ENCODE measurements around the gene ZNF583.

DNA sequence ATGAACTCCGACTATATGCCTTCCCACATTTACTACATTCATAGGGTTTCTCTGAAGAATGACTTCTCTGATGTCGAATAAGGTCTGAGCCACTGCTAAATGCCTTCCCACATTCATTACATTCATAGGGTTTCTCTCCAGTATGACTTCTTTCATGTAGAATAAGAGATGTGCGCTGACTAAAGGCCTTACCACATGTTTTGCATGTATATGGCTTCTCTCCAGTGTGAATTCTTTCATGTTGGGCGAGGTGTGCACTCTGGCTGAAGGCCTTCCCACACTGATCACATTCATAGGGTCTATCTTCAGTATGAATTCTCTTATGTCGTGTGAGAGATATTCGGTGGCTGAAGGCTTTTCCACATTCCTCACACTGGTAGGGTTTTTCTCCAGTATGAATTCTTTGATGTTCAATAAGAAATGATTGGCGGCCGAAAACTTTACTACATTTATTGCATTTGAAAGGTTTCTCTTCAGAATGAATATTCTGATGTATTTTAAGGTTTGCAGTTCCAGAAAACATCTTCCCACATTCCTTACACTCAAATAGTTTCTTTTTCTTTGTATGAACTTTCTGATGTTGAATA, 37.2 kb downstream of the ZNF583 start:
- TF ChIP-seq, protein P1, sequence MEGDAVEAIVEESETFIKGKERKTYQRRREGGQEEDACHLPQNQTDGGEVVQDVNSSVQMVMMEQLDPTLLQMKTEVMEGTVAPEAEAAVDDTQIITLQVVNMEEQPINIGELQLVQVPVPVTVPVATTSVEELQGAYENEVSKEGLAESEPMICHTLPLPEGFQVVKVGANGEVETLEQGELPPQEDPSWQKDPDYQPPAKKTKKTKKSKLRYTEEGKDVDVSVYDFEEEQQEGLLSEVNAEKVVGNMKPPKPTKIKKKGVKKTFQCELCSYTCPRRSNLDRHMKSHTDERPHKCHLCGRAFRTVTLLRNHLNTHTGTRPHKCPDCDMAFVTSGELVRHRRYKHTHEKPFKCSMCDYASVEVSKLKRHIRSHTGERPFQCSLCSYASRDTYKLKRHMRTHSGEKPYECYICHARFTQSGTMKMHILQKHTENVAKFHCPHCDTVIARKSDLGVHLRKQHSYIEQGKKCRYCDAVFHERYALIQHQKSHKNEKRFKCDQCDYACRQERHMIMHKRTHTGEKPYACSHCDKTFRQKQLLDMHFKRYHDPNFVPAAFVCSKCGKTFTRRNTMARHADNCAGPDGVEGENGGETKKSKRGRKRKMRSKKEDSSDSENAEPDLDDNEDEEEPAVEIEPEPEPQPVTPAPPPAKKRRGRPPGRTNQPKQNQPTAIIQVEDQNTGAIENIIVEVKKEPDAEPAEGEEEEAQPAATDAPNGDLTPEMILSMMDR (IDR thresholded peaks at IDR 0.05; ENCODE audit: poor library complexity): no peak
- no peak for TF ChIP-seq EZH2 (IDR thresholded peaks at IDR 0.05; ENCODE audit: borderline replicate concordance)
- no peak for TF ChIP-seq EZH2phosphoT487 (IDR thresholded peaks at IDR 0.05; ENCODE audit: low read depth, severe bottlenecking, unreplicated experiment)

Data from hepatocyte (in vitro differentiated cells).